ENCODE results near the gene CDC25B. TPM values are rescaled to one million over a fixed set of nuclear protein-coding genes. Genes with fewer than 3 reads are reported as not detected.

The CDC25B gene
- total and polyA plus RNA-seq, 10 of the 15 experiments (the other 5 are each of a cell fraction or from before 2014, with no cell fraction given): 4.6 to 58.8 (median 24.6) TPM

- 0 out of 2 replicates have a peak, but pooled peaks have one; percentile 42 for TF ChIP-seq YY1 (IDR thresholded peaks at IDR 0.05; ENCODE audit: low read depth, low read length)
- peak; percentile 49 for TF ChIP-seq PKNOX1 (IDR thresholded peaks at IDR 0.05)
- peak; percentile 84 to 88 for TF ChIP-seq IKZF2 (IDR thresholded peaks at IDR 0.05)
- no peak for TF ChIP-seq MXI1 (IDR thresholded peaks at IDR 0.05; ENCODE audit: low read depth, low read length)
- no peak for TF ChIP-seq SREBF2 (IDR thresholded peaks at IDR 0.05; ENCODE audit: low read length)
- TF ChIP-seq SIN3A (IDR thresholded peaks at IDR 0.05; ENCODE audit: low read depth, low read length): peak; percentile 85
- TF ChIP-seq RELB (IDR thresholded peaks at IDR 0.05; ENCODE audit: low read depth): peak; percentile 84
- no peak for TF ChIP-seq SMAD1 (IDR thresholded peaks at IDR 0.05; ENCODE audit: low read depth, partially characterized antibody)
- TF ChIP-seq CHD2 (IDR thresholded peaks at IDR 0.05; ENCODE audit: borderline replicate concordance, low read depth, low read length): 0 out of 2 replicates have a peak, but pooled peaks have one; percentile 42
- TF ChIP-seq HCFC1 (IDR thresholded peaks at IDR 0.05; ENCODE audit: low read length): 0 out of 2 replicates have a peak, but pooled peaks have one; percentile 7
- peak; percentile 20 to 77; a peak in 3 of 4 replicates for TF ChIP-seq BHLHE40 (IDR thresholded peaks at IDR 0.05; ENCODE audit: borderline replicate concordance in 1 of 2, low read depth in 2 of 2, low read length in 1 of 2)
- TF ChIP-seq POLR2AphosphoS2 (IDR thresholded peaks at IDR 0.05; ENCODE audit: low read depth, low read length): no peak
- TF ChIP-seq RCOR1 (conservative IDR thresholded peaks at IDR 0.05; ENCODE audit: low read depth, low read length): 0 out of 2 replicates have a peak, but pooled peaks have one; percentile 23
- no peak for TF ChIP-seq CEBPZ (IDR thresholded peaks at IDR 0.05; ENCODE audit: low read depth, low read length)
- TF ChIP-seq POLR2A (IDR thresholded peaks at IDR 0.05; ENCODE audit: low read depth, low read length): peak; percentile 74
- TF ChIP-seq SRF (IDR thresholded peaks at IDR 0.05; ENCODE audit: low read depth in 2 of 2, low read length in 2 of 2): no peak
- peak; percentile 99 for TF ChIP-seq ESRRA (IDR thresholded peaks at IDR 0.05; ENCODE audit: low read length)
- TF ChIP-seq ZNF592 (IDR thresholded peaks at IDR 0.05): no peak
- peak; percentile 90 for TF ChIP-seq NBN (IDR thresholded peaks at IDR 0.05)
- TF ChIP-seq SMAD5 (IDR thresholded peaks at IDR 0.05; ENCODE audit: low read depth): no peak
Measured at GRCh38 chr20:3795511-3796468, at the start of gene CDC25B (continued).

Measured in GM12878 (cell line).